ENCODE results near the gene COL16A1. TPM values are rescaled to one million over a fixed set of nuclear protein-coding genes. Genes with fewer than 3 reads are reported as not detected.
A peak's percentile ranks its signal among the peaks of the same experiment; 100 is the strongest.

The COL16A1 gene
- total RNA-seq, 2 donors from 2014 or later = 0.73 to 1.6 TPM

DNA sequence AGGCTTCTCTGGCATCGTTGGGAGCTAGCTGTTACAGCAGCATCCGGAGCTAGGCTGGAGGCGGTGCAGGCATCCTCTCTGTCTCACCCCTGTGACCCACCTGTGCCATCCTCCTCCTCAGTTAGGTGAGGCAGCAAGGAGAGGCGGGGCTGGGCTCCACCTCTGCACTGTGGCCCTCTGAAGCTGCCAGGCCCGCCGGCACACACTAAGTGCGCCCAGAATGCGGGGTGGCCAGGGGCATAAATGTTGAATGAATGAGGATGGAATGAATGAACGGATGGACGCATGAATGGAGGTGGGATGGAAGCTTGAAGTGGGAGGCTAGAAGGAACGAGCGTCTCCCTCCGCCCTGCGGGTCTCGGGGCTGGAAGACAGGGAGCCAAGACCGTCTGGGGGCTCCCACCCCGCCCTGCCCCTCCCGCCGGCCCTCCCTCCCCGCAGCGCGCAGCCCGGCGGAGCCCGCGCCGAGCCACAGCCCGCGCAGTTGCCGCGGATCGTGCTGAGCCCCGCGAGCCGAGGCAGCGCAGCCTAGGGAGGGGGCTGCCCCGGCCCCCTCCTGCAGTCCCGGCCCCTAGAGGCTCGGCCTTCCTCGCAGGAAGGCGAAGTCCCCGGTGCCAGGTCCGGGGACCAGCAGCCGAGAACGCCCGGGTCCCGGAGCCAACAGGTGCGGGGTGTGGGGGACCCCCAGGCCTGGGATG, 86.5 kb downstream of the COL16A1 start, which contains the start of gene HCRTR1:
TSS of gene HCRTR1 (plus strand) at position 472 of the 698 bp plus-strand sequence. CDS start 1,504 bp downstream, outside the sequence.
- no peak within 1 kb of the TSS for H3K27ac Mint-ChIP-seq
- DNase-seq (ENCODE audit: low spot score) (no peak), ATAC-seq (no peak)
- peaks cover 19 to 23% of the 10 kb centered on the region in 2 donors for H3K27me3 Mint-ChIP-seq
- no peaks in the 10 kb centered on the region for H3K36me3 Mint-ChIP-seq
- H3K4me3 Mint-ChIP-seq = peak within 1 kb of the TSS; percentile 71
- H3K9me3 Mint-ChIP-seq = no peaks in the 10 kb centered on the region
- peaks cover 12 to 13% of the 10 kb centered on the region in 2 donors for H3K4me1 Mint-ChIP-seq (ENCODE audit: low read depth in 2 of 2)

DNA sequence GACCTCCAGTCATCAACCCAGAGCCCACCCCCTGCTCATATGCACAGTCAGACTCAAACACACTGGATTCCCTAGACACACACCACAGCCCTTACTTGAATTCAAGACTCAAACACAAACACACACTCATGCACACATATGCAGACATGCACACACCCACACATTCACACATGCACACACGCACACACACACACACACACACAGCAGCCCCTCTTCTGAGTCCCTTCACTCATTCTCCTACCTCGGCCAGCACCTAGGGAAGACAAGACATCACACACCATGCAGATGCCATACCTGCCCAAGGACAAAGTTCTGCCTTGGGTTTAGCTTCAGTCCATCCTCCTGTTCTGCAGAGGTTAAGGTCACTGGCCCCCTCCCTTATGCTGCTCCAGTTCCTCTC, 87.9 kb downstream of the COL16A1 start:
- DNase-seq (ENCODE audit: low spot score) (no peak), ATAC-seq (no peak)
- no peak overlapping the region for H3K27ac Mint-ChIP-seq
- no peaks in the 10 kb centered on the region for H3K36me3 Mint-ChIP-seq
- H3K9me3 Mint-ChIP-seq = no peaks in the 10 kb centered on the region
- H3K27me3 Mint-ChIP-seq = peaks cover 19 to 30% of the 10 kb centered on the region in 2 donors
- no peak overlapping the region for H3K4me3 Mint-ChIP-seq
- peaks cover 9 to 12% of the 10 kb centered on the region in 2 donors for H3K4me1 Mint-ChIP-seq (ENCODE audit: low read depth in 2 of 2)

DNA sequence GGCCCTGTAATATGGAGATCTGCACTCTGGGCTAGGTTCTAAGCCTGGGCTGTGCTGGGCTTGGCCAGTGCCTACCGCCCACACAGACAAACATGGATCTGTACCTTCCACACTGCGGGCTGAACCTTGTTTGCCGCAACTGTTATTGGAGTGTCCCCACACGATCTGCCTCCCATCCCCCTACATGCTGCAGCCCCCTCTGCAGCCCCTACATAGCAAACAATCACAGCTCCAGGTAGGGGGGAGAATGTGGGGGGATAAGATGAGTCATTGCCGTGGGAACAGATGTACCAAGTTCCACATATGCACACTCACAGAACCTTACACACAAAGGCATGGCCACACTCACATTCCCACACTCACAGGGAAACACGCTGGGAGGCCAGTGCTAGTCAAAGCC, 88.4 kb downstream of the COL16A1 start:
- no peak for DNase-seq (ENCODE audit: low spot score)
- Mint-ChIP-seq H3K27ac (no peak overlapping the region), H3K4me1 (ENCODE audit: low read depth in 2 of 2) (peaks cover 9 to 12% of the 10 kb centered on the region in 2 donors), H3K27me3 (peaks cover 19 to 30% of the 10 kb centered on the region in 2 donors), H3K4me3 (no peak overlapping the region), H3K36me3 (no peaks in the 10 kb centered on the region), H3K9me3 (no peaks in the 10 kb centered on the region)
- ATAC-seq = no peak

DNA sequence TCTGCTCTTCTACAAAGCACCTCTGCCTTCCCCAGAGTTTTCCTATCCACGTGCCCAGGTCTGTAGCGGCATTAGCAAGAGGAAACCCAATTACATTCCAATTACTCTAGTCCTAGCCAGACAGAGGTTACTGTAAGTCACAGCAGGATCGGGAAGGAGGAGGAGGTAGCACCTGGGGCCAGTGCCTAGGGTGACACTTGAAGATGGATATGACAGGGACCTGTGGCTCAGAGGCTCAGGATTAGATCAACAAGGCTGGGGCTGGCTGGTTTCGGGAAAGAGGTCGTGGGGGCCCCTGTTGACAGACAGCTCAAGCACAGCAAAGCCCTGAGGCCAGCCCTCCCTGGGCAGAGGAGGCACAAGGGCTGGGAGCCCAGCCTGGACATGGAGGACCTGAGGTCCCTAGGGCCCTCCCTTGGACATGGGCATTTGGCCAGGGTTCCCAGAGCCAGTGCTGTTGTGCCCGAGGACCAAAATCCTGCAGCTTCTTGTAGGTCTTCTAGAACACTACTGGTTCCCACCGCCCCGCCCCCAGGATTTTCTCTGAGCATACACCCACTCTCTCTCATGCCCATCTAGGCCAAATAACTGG, 89.3 kb downstream of the COL16A1 start:
- Mint-ChIP-seq H3K27me3 (peaks cover 19 to 33% of the 10 kb centered on the region in 2 donors), H3K9me3 (no peaks in the 10 kb centered on the region), H3K36me3 (no peaks in the 10 kb centered on the region), H3K27ac (no peak overlapping the region), H3K4me3 (no peak overlapping the region), H3K4me1 (ENCODE audit: low read depth in 2 of 2) (peaks cover 9 to 12% of the 10 kb centered on the region in 2 donors)
- DNase-seq (ENCODE audit: low spot score) (no peak), ATAC-seq (no peak)

DNA sequence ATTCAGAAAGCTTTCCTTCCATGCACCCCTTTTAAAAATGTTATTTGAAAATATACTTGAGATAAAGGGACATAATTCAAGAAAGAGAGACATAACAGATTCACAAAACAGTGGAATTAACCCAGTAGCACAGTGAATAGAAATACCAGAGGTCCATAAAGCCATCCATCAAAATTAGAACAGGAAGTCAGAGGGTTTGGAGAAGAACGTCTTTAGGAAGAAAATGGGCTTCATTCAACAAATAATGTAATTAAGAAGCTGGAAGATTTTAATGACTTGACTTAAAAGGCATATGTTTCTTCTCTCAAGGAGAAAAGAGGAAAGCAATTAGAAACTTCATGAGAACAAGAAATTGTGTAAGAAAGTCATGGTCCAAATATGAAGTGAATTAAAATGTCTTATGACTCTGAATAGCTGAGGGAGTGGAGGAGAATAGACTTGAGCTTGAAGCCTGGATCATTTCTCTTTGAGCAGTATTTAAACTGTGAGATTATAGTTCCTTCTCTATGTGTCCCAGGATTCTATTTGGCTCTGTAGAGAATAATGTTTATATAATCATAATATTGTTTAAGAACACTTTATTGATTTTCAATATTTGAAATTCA, 94.2 kb downstream of the COL16A1 start:
- DNase-seq (ENCODE audit: low spot score) (no peak), ATAC-seq (no peak)
- Mint-ChIP-seq H3K27ac (no peak overlapping the region), H3K27me3 (peaks cover 5 to 14% of the 10 kb centered on the region in 2 donors), H3K36me3 (no peaks in the 10 kb centered on the region), H3K4me1 (ENCODE audit: low read depth in 2 of 2) (peaks cover 9 to 15% of the 10 kb centered on the region in 2 donors), H3K4me3 (no peak overlapping the region), H3K9me3 (no peaks in the 10 kb centered on the region)

DNA sequence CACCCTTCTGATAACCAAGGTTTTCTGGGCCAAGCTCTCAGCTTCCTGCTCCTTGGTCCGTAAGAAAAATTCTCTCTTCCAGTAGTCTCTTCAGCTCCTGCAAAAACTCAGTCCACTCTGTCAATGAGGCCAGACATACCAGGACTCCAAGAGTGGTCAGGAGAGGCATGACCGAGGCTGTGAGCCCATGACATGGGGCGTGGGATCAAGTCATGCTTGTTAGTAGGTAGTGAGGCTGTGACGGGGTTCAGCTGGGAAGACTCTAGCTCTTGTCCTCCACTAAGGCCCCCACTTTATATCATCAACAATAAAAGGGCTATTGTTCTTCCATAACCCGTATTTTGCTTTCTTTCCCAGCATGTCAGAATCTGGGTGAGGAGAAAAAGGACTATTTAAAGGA, 96.5 kb downstream of the COL16A1 start:
- Mint-ChIP-seq H3K9me3 (no peaks in the 10 kb centered on the region), H3K4me3 (no peak overlapping the region), H3K27ac (no peak overlapping the region), H3K36me3 (no peaks in the 10 kb centered on the region), H3K4me1 (ENCODE audit: low read depth in 2 of 2) (peaks cover 9 to 15% of the 10 kb centered on the region in 2 donors), H3K27me3 (peaks cover 8 to 14% of the 10 kb centered on the region in 2 donors)
- no peak for ATAC-seq
- DNase-seq (ENCODE audit: low spot score) = no peak

DNA sequence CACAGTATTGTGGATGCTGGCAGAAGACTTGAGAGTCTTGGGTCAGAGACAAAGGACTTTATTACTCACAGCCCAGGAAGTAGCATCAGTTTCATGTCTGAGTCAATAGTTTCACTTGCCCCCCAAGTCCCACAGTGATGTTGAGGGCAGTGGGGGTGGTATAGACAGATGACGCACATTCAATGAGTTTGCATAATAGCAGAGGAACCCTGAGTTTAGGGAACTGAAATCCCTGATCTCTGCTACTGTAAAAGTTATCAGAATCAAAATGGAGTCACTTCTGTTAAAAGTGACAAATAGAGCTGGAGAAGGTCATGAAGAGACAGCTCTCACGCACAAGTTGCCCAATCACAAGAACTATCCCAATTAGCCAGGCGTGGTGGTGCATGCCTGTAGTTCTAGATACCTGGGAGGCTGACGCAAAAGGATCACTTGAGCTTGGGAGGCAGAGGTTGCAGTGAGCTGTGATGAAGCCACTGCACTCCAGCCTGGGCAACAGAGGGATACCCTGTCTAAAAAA, 97.8 kb downstream of the COL16A1 start:
- H3K4me3 Mint-ChIP-seq = peak overlapping the region; percentile 62
- DNase-seq (ENCODE audit: low spot score) (no peak), ATAC-seq (peak; percentile 93 to 100)
- peak overlapping the region in 1 of 2 donors; percentile 68 for H3K27ac Mint-ChIP-seq
- H3K27me3 Mint-ChIP-seq = peaks cover 7 to 8% of the 10 kb centered on the region in 2 donors
- H3K9me3 Mint-ChIP-seq = no peaks in the 10 kb centered on the region
- no peaks in the 10 kb centered on the region for H3K36me3 Mint-ChIP-seq
- peaks cover 5 to 9% of the 10 kb centered on the region in 2 donors for H3K4me1 Mint-ChIP-seq (ENCODE audit: low read depth in 2 of 2)

Other genes starting within 250 kb of the COL16A1 start
- gene TINAGL1, start 127.5 kb downstream of the COL16A1 start, total RNA-seq = not detected
- not detected for gene HCRTR1, start 86.3 kb downstream of the COL16A1 start, total RNA-seq
- 10 to 100 TPM; 45.5 to 55.9 TPM for gene PEF1, start 59.1 kb downstream of the COL16A1 start, total RNA-seq
- gene ADGRB2, start 60.3 kb upstream of the COL16A1 start, total RNA-seq = 1 to 10 TPM in 1 of 2 donors, not detected in 1; 1.2 TPM
- not detected for gene SPOCD1, start 112.0 kb upstream of the COL16A1 start, total RNA-seq
- gene PTP4A2, start 234.4 kb upstream of the COL16A1 start, total RNA-seq = 100 to 1,000 TPM; 409 to 770 TPM